Measurements from ENCODE around the gene GAMT. TPM values are rescaled to one million over a fixed set of nuclear protein-coding genes. Genes with fewer than 3 reads are reported as not detected.

Gene GAMT
- total RNA-seq, 1 donor from 2014 or later: 33.9 TPM

GRCh38 chr19:1354970-1355567, 46.3 kb downstream of the GAMT start:
- H3K27ac Mint-ChIP-seq: no peak overlapping the region
- H3K4me3 Mint-ChIP-seq (ENCODE audit: low read depth): peak overlapping the region; percentile 96

GRCh38 chr19:1353144-1353543, 48.2 kb downstream of the GAMT start:
- H3K4me1 Mint-ChIP-seq (ENCODE audit: low read depth): peaks cover 9% of the 10 kb centered on the region
- intact Hi-C loops (cut with micrococcal nuclease): no loop called here
- H3K27me3 Mint-ChIP-seq (ENCODE audit: low read depth): no peaks in the 10 kb centered on the region
- DNase-seq (ENCODE audit: low spot score): no peak
- no peaks in the 10 kb centered on the region for H3K9me3 Mint-ChIP-seq
- H3K36me3 Mint-ChIP-seq (ENCODE audit: low read depth): peaks cover 15% of the 10 kb centered on the region
- H3K27ac Mint-ChIP-seq: no peak overlapping the region
- H3K4me3 Mint-ChIP-seq (ENCODE audit: low read depth): peak overlapping the region; percentile 30

More at GRCh38 chr19:1354970-1355567, 46.3 kb downstream of the GAMT start:
- Mint-ChIP-seq H3K4me1 (ENCODE audit: low read depth) (peaks cover 9% of the 10 kb centered on the region), H3K36me3 (ENCODE audit: low read depth) (peaks cover 34% of the 10 kb centered on the region), H3K27me3 (ENCODE audit: low read depth) (no peaks in the 10 kb centered on the region), H3K9me3 (no peaks in the 10 kb centered on the region)
- intact Hi-C loops (cut with micrococcal nuclease): loop anchor here (1.0 kb wide), 1 partner anchor 28 kb away; the partner anchor contains the start of gene NDUFS7
- DNase-seq (ENCODE audit: low spot score): no peak

GRCh38 chr19:1351381-1351851, 49.9 kb downstream of the GAMT start:
- Mint-ChIP-seq H3K4me1 (ENCODE audit: low read depth) (peaks cover 7% of the 10 kb centered on the region), H3K4me3 (ENCODE audit: low read depth) (no peak overlapping the region), H3K9me3 (no peaks in the 10 kb centered on the region), H3K36me3 (ENCODE audit: low read depth) (peaks cover 3% of the 10 kb centered on the region), H3K27me3 (ENCODE audit: low read depth) (no peaks in the 10 kb centered on the region), H3K27ac (no peak overlapping the region)
- intact Hi-C loops (cut with micrococcal nuclease): no loop called here
- DNase-seq (ENCODE audit: low spot score): no peak

- intact Hi-C loops (cut with micrococcal nuclease): no loop called here
- H3K4me3 Mint-ChIP-seq (ENCODE audit: low read depth): no peak overlapping the region
- no peaks in the 10 kb centered on the region for H3K9me3 Mint-ChIP-seq
- no peaks in the 10 kb centered on the region for H3K27me3 Mint-ChIP-seq (ENCODE audit: low read depth)
- peaks cover 2% of the 10 kb centered on the region for H3K36me3 Mint-ChIP-seq (ENCODE audit: low read depth)
- H3K27ac Mint-ChIP-seq: no peak overlapping the region
- DNase-seq (ENCODE audit: low spot score): no peak
- peaks cover 4% of the 10 kb centered on the region for H3K4me1 Mint-ChIP-seq (ENCODE audit: low read depth)
These were observed 50.5 kb downstream of the GAMT start for GRCh38 chr19:1350867-1351266.

- intact Hi-C loops (cut with micrococcal nuclease): no loop called here
- Mint-ChIP-seq H3K9me3 (no peaks in the 10 kb centered on the region), H3K27ac (no peak overlapping the region), H3K36me3 (ENCODE audit: low read depth) (no peaks in the 10 kb centered on the region), H3K4me3 (ENCODE audit: low read depth) (no peak overlapping the region), H3K4me1 (ENCODE audit: low read depth) (peaks cover 2% of the 10 kb centered on the region), H3K27me3 (ENCODE audit: low read depth) (no peaks in the 10 kb centered on the region)
- no peak for DNase-seq (ENCODE audit: low spot score)
These were observed 52.1 kb downstream of the GAMT start for GRCh38 chr19:1349211-1349610.

Other genes with a start within 250 kb of the GAMT start
- 82.8 and 87.0 TPM in 2 replicates for gene SBNO2, start 227.3 kb downstream of the GAMT start, total RNA-seq
- 65.7 and 71.1 TPM in 2 replicates for gene STK11, start 195.8 kb downstream of the GAMT start, total RNA-seq
- gene CBARP, start 163.5 kb downstream of the GAMT start, total RNA-seq: 3.5 and 3.7 TPM in 2 replicates
- 233 and 240 TPM in 2 replicates for gene ATP5F1D, start 159.8 kb downstream of the GAMT start, total RNA-seq
- 84.7 and 85.4 TPM in 2 replicates for gene MIDN, start 153.0 kb downstream of the GAMT start, total RNA-seq
- gene CIRBP, start 132.2 kb downstream of the GAMT start, total RNA-seq: 214 and 226 TPM in 2 replicates
- 91.7 and 99.4 TPM in 2 replicates for gene FAM174C, start 126.0 kb downstream of the GAMT start, total RNA-seq
- not detected in 2 replicates for gene EFNA2, start 115.7 kb downstream of the GAMT start, total RNA-seq
- 88.7 and 104 TPM in 2 replicates for gene NDUFS7, start 17.6 kb downstream of the GAMT start, total RNA-seq
- gene DAZAP1, start 6.0 kb upstream of the GAMT start, total RNA-seq: 282 and 290 TPM in 2 replicates
- 1,450 and 1,471 TPM in 2 replicates for gene RPS15, start 36.9 kb upstream of the GAMT start, total RNA-seq
- gene APC2, start 48.6 kb upstream of the GAMT start, total RNA-seq: 0.07 and 0.21 TPM in 2 replicates
- 33.0 and 37.9 TPM in 2 replicates for gene C19orf25, start 77.7 kb upstream of the GAMT start, total RNA-seq
- 2.1 and 2.6 TPM in 2 replicates for gene PCSK4, start 88.8 kb upstream of the GAMT start, total RNA-seq
- gene REEP6, start 89.6 kb upstream of the GAMT start, total RNA-seq: 1.6 and 2.1 TPM in 2 replicates
- 4.9 and 6.4 TPM in 2 replicates for gene ADAMTSL5, start 111.5 kb upstream of the GAMT start, total RNA-seq
- not detected in 2 replicates for gene PLK5, start 122.5 kb upstream of the GAMT start, total RNA-seq
- gene MEX3D, start 166.8 kb upstream of the GAMT start, total RNA-seq: 14.9 and 15.4 TPM in 2 replicates
- gene MBD3, start 191.3 kb upstream of the GAMT start, total RNA-seq: 123 and 125 TPM in 2 replicates
- gene UQCR11, start 203.9 kb upstream of the GAMT start, total RNA-seq: 163 and 184 TPM in 2 replicates

Data from activated T-helper 2 cell treated with anti-CD3 and anti-CD28 coated beads, Interferon-gamma antibody, Interleukin-2, Interleukin-4, amounts not matched to agents 10 μg/mL and 5 μg/mL and 100 μg/mL, durations not matched to agents 14 hours and 24 hours and 36 hours (primary cell).